Retina (tissue), 1 donor: ENCODE measurements around the gene TLR6.
"Not testable (repeated sequence)": the region's sequence is repeated elsewhere in the genome, so short reads cannot be mapped to it uniquely, and the experiment has no call there.

Experiments
- DNase-seq: peaks from one replicate; pipeline ENCODE4 v3.0.0-alpha.2; 2016

TLR6 gene

GRCh38 chr4:38785041-38785790 lies 71.4 kb downstream of the TLR6 start:
- no peak for DNase-seq

- no peak for DNase-seq
Observed at GRCh38 chr4:38784141-38784540, 72.5 kb downstream of the TLR6 start.

GRCh38 chr4:38783109-38783460 lies 73.5 kb downstream of the TLR6 start:
- DNase-seq: no peak

- DNase-seq: peak; percentile 58
Observed at GRCh38 chr4:38782452-38783108, 74.0 kb downstream of the TLR6 start, which contains the start of gene TLR10. Gene TLR10 (minus strand): TSS chr4:38782990. CDS start chr4:38775590, 7,400 bp downstream.

- DNase-seq: no peak
Observed at GRCh38 chr4:38781854-38782261, 74.8 kb downstream of the TLR6 start.

GRCh38 chr4:38780833-38781484 lies 75.7 kb downstream of the TLR6 start:
- no peak for DNase-seq

- no peak for DNase-seq
Observed at GRCh38 chr4:38779790-38780189, 76.8 kb downstream of the TLR6 start.

- DNase-seq: not testable (repeated sequence)
Observed at GRCh38 chr4:38777925-38778324, 78.7 kb downstream of the TLR6 start.

GRCh38 chr4:38775326-38775725 lies 81.3 kb downstream of the TLR6 start:
- DNase-seq: no peak

GRCh38 chr4:38774181-38774955 lies 82.2 kb downstream of the TLR6 start:
- no peak for DNase-seq
